Ovary (tissue), 9 donors: ENCODE results near the gene CBLN3. TPM values are rescaled to one million over a fixed set of nuclear protein-coding genes. Genes with fewer than 3 reads are reported as not detected.

ENCODE experiments used
- DNase-seq, 5 donors: peaks; one replicate each; pipeline ENCODE4 v3.0.0-alpha.2; 2019 to 2020
- H3K27ac ChIP-seq, 2 donors: fragments of 200-600 bp; one replicate each; pipeline versions ENCODE4 v1.5.1 to v1.8.0; 2019 to 2022
- H3K27me3 ChIP-seq: fragments of 200-600 bp; one replicate; pipeline ENCODE4 v1.8.0; 2022
- H3K36me3 ChIP-seq: fragments of 200-600 bp; sonication (generic); one replicate; pipeline ENCODE4 v1.5.1; 2019
- H3K4me1 ChIP-seq: one replicate; pipeline ENCODE4 v1.8.1; 2013; ENCODE audit warnings: mild to moderate bottlenecking, moderate library complexity; ENCODE audit not compliant: insufficient read depth
- H3K4me3 ChIP-seq: fragments of 200-600 bp; sonication (generic); one replicate; pipeline ENCODE4 v1.5.1; 2017
- H3K9me3 ChIP-seq, 2 donors: fragments of 200-600 bp in 1 of 2; sonication (generic) in 1 of 2; one replicate each; pipeline versions ENCODE4 v1.5.1 to v1.8.1; 2013 to 2019; ENCODE audit warnings: mild to moderate bottlenecking in 1 of 2, moderate library complexity in 1 of 2
- EP300 ChIP-seq: sonication (generic); formaldehyde crosslinking; IDR thresholded peaks from one replicate; pipeline ENCODE4 v1.6.1; 2017; ENCODE audit warnings: antibody characterized with exemption
- POLR2A ChIP-seq: fragments of 450-650 bp; IDR thresholded peaks from one replicate; pipeline ENCODE4 v1.6.1; 2017; ENCODE audit warnings: antibody characterized with exemption, mild to moderate bottlenecking, moderate library complexity
- WGBS, 3 donors: extraction: QIAGEN DNeasy Blood & Tissue Kit in 1 of 3; methylation state at CpG; one replicate each; pipeline versions ENCODE4 v1.1.5 to v1.1.7; 2013 to 2017; 5-methylcytosine and 5-hydroxymethylcytosine counted together
- intact Hi-C, 4 donors: fragments of 100-400 bp; cut with DNase I; formaldehyde crosslinking; loops; one replicate each; pipeline versions ENCODE4 v1.11.0 to v1.15.1; 2022 to 2023
- polyA plus RNA-seq, 2 donors: library from polyadenylated mRNA; stranded (reverse); fragments of 200-250 nt in 1 of 2; fragments of 350-450 nt in 1 of 2; fragmentation: Illumina TruSeq in 1 of 2; extraction: RNeasy Lipid Tissue Mini Kit (QIAGEN cat#74804) in 1 of 2; gene quantifications; one replicate each; pipeline ENCODE4 v1.2.3, GENCODE V29; 2013 to 2014
- total RNA-seq, 7 donors: library from RNA; depleted of rRNA in 2 of 7; stranded (reverse); fragments of >200 nt in 2 of 7; fragmentation: NEBNext Ultra II Directional in 3 of 7; extraction: Animal tissue kit (Norgen Biotek cat#: 25700) in 3 of 7; gene quantifications; one replicate each; pipeline versions ENCODE4 v1.1.0 to v1.2.4, GENCODE V29; 2016 to 2023
- TF ChIP-seq, protein P1 (sequence below), 3 donors: fragments of 450-650 bp in 2 of 3; fragments of 200-600 bp in 1 of 3; IDR thresholded peaks; one replicate each; pipeline versions ENCODE4 v1.5.1 to v1.8.0; 2016 to 2022; ENCODE audit warnings: antibody characterized with exemption in 3 of 3, mild to moderate bottlenecking in 1 of 3
- donor health status: DM: no; HTN: no; CAD: no; lungs with moderate emphysema.
- donor health status: DM: no; HTN: no; CAD: no.
- donor health status: Bipolar disorder and iron deficiency.
- donor health status: DM: yes; HTN: yes; CAD: no.
- donor health status: DM: no; HTN: no; CAD: no.
- donor health status: DM: yes; HTN: yes; CAD: no.

The CBLN3 gene
- total and polyA plus RNA-seq, 9 donors, result 2.0 to 10.5 (median 5.8) TPM

DNA sequence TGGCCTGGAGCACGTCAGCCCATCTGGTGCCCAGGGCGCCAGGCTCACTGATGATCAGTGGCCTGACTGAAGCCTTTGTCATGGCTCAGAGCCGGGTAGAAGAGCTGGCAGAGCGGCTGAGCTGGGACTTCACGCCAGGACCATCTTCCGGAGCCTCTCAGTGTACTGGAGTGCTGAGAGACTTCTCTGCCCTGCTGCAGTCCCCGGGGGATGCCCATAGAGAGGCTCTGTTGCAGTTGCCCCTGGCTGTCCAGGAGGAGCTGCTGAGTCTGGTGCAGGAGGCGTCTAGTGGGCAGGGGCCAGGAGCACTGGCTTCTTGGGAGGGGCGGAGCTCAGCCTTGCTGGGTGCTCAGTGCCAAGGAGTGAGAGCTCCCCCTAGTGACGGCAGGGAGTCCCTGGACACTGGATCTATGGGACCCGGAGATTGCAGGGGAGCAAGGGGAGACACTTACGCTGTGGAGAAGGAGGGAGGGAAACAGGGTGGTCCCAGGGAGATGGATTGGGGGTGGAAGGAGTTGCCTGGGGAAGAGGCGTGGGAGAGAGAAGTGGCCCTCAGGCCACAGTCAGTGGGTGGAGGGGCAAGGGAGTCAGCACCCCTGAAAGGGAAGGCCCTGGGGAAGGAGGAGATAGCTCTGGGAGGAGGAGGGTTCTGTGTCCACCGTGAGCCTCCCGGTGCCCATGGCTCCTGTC, 2.2 kb upstream of the CBLN3 start:
- no peaks in the 10 kb centered on the region for H3K36me3 ChIP-seq
- H3K4me3 ChIP-seq, result no peak overlapping the region
- intact Hi-C loops, result loop anchor here (1.0 to 5.0 kb wide), 5 partner anchors 31 to 189 kb away; partner anchors contain the start of gene TINF2 (in 1 of the 4)
- no peaks in the 10 kb centered on the region for H3K9me3 ChIP-seq
- 24 to 32% (median 27%) methylated on average over 14 to 15 of the region's 15 CpGs for WGBS, 3 donors
- TF ChIP-seq POLR2A (no peak), EP300 (no peak)
- TF ChIP-seq, protein P1, sequence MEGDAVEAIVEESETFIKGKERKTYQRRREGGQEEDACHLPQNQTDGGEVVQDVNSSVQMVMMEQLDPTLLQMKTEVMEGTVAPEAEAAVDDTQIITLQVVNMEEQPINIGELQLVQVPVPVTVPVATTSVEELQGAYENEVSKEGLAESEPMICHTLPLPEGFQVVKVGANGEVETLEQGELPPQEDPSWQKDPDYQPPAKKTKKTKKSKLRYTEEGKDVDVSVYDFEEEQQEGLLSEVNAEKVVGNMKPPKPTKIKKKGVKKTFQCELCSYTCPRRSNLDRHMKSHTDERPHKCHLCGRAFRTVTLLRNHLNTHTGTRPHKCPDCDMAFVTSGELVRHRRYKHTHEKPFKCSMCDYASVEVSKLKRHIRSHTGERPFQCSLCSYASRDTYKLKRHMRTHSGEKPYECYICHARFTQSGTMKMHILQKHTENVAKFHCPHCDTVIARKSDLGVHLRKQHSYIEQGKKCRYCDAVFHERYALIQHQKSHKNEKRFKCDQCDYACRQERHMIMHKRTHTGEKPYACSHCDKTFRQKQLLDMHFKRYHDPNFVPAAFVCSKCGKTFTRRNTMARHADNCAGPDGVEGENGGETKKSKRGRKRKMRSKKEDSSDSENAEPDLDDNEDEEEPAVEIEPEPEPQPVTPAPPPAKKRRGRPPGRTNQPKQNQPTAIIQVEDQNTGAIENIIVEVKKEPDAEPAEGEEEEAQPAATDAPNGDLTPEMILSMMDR (IDR thresholded peaks at IDR 0.05), result peak; percentile 81 to 91 (median 88)
- DNase-seq, result peak; percentile 90 to 95 (median 92)
- peak overlapping the region in 1 of 2 donors; percentile 99 for H3K27ac ChIP-seq
- peaks cover 11% of the 10 kb centered on the region for H3K4me1 ChIP-seq
- H3K27me3 ChIP-seq, result no peaks in the 10 kb centered on the region

DNA sequence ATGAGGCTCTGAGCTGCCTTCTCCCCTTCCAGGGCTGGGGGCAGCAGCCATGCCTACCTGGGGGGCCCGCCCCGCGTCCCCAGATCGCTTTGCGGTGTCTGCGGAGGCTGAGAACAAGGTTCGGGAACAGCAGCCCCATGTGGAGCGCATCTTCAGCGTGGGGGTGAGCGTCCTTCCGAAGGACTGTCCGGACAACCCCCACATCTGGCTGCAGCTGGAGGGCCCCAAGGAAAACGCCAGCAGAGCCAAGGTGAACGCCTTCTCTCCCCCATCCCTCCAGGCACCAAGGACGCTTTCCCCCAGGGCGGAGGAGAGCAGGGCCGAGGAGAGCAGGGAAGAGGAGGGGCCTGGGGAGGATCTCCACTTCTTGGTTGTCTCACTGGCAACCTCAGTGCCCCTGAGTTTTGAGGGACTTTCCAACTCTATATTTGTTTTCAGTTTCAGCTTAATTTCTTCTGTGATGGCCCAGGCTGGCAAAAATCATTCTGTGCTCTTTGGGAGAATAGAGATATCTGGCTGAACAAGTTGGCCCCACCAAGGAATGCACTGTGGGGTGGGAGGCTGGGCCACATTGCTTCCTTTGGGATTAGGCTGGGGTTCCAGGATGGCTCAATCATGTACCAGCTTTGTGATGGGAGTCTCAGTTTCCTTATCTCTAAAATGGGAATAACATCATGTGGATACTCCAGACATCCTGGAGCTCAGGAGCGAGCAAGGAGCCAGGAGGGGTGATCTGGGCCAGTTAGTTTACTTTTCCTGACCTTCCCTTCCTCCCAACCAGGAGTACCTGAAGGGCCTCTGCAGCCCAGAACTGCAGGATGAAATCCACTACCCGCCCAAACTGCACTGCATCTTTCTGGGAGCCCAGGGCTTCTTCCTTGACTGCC, 1.5 kb upstream of the CBLN3 start:
- H3K9me3 ChIP-seq, result no peaks in the 10 kb centered on the region
- H3K4me3 ChIP-seq, result peak overlapping the region; percentile 71
- H3K4me1 ChIP-seq, result peaks cover 11% of the 10 kb centered on the region
- intact Hi-C loops, result loop anchor here in 3 of 4 donors (2.0 to 5.0 kb wide), 3 partner anchors 64 to 189 kb away; partner anchors contain the start of gene TINF2 (in 1 of the 3)
- no peaks in the 10 kb centered on the region for H3K27me3 ChIP-seq
- peak overlapping the region; percentile 92 to 99 for H3K27ac ChIP-seq
- WGBS, 3 donors, result 3 to 6% (median 3%) methylated on average over 13 to 19 of the region's 19 CpGs
- peak; percentile 61 to 82 (median 72) for DNase-seq
- TF ChIP-seq, protein P1 (IDR thresholded peaks at IDR 0.05), result no peak
- TF ChIP-seq POLR2A, result no peak
- TF ChIP-seq EP300, result no peak
- H3K36me3 ChIP-seq, result no peaks in the 10 kb centered on the region

DNA sequence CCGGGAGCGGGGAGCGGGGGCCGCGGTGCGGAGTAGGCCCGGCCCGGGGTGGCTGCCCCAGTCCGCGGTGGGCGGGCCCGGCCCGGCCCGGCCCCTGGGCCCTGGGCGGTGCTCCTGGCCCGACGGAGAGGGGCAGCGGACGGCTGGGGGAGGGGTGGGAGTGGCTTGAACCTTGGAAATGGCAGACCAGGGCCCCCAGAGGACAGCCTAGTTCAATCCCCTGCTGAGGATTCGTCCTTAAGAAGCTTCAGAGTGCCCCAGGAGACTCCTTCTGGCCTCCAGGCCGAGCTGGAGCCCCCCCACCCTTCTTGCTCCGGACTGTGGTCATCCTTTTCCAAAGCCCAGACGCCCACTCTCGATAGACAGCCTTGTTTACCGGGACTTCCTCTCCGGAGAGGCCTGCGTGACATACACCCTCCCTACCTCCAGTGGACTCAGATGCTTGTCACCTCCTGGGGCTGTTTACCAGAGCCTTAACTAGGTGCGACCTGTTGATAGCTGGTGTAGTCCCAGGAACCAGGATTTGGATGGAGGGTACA, 744 bp upstream of the CBLN3 start:
- Histone ChIP-seq H3K4me1 (peaks cover 11% of the 10 kb centered on the region), H3K9me3 (no peaks in the 10 kb centered on the region), H3K27me3 (no peaks in the 10 kb centered on the region), H3K27ac (peak overlapping the region; percentile 92 to 99), H3K4me3 (peak overlapping the region; percentile 71), H3K36me3 (no peaks in the 10 kb centered on the region)
- intact Hi-C loops, result loop anchor here in 3 of 4 donors (2.0 to 5.0 kb wide), 3 partner anchors 63 to 188 kb away; partner anchors contain the start of gene TINF2 (in 1 of the 3)
- WGBS, 3 donors, result 0 to 1% (median 0%) methylated on average over 8 to 28 of the region's 28 CpGs
- TF ChIP-seq, protein P1 (IDR thresholded peaks at IDR 0.05), result no peak
- no peak for TF ChIP-seq EP300
- no peak for TF ChIP-seq POLR2A
- peak; percentile 84 to 90 (median 88) for DNase-seq
